Subcutaneous adipose tissue (tissue), 4 donors: ENCODE results near the gene SCGB2B2. TPM values are rescaled to one million over a fixed set of nuclear protein-coding genes. Genes with fewer than 3 reads are reported as not detected.

Source experiments
- total RNA-seq, 4 donors: library from RNA; depleted of rRNA; stranded (reverse); fragments of >200 nt; gene quantifications; one replicate each; pipeline ENCODE4 v1.1.0, GENCODE V29; 2016
- TF ChIP-seq, protein P1 (sequence below): fragments of 450-650 bp; IDR thresholded peaks from one replicate; pipeline ENCODE4 v1.5.1; 2016; ENCODE audit warnings: low read depth, mild to moderate bottlenecking, control low read depth, antibody characterized with exemption, moderate library complexity

Gene SCGB2B2
- total RNA-seq, 4 donors from 2014 or later: 0.17 to 3.2 (median 2.1) TPM

DNA sequence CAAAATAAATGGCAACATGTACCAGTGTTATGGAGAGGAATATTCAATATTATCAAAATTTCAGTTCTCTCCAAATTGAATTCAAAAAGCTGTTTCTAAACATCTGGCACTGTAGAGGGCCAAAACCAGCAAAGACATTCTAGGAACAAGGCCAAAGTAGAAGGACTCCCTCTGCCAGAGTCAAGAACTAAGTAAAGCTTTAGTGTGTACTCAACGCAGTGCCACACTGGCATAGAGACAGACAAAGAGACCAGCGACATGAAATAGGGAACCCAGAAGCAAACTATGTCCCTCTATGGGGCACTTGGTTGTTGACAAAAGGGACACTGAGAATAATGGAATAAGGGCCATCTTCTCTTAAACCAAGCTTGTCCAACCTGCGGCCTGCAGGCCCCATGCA, 15.6 kb downstream of the SCGB2B2 start:
- TF ChIP-seq, protein P1, sequence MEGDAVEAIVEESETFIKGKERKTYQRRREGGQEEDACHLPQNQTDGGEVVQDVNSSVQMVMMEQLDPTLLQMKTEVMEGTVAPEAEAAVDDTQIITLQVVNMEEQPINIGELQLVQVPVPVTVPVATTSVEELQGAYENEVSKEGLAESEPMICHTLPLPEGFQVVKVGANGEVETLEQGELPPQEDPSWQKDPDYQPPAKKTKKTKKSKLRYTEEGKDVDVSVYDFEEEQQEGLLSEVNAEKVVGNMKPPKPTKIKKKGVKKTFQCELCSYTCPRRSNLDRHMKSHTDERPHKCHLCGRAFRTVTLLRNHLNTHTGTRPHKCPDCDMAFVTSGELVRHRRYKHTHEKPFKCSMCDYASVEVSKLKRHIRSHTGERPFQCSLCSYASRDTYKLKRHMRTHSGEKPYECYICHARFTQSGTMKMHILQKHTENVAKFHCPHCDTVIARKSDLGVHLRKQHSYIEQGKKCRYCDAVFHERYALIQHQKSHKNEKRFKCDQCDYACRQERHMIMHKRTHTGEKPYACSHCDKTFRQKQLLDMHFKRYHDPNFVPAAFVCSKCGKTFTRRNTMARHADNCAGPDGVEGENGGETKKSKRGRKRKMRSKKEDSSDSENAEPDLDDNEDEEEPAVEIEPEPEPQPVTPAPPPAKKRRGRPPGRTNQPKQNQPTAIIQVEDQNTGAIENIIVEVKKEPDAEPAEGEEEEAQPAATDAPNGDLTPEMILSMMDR: no peak

DNA sequence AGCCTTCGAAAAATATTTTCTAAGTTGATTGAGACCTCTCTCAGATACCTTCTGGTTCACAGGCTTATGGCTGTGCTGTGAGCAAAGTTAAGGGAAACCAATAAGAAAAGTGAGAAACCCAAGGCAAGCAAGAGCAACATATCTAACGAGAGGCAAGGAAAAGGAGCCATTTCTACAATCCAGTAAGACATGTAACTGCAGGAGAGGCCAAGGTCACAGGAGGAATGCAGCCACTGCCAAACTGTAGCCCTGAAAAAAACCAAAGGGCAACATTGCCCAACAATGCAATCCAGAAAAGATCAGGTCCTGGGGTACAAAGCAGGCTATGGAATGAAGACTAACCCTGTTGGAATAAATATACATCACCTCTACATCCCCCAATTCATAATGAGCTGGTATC, 21.3 kb downstream of the SCGB2B2 start:
- TF ChIP-seq, protein P1: no peak

GRCh38 chr19:34654796-34655195, 22.2 kb downstream of the SCGB2B2 start:
- TF ChIP-seq, protein P1: no peak

GRCh38 chr19:34651747-34652146, 25.2 kb downstream of the SCGB2B2 start:
- TF ChIP-seq, protein P1: no peak

DNA sequence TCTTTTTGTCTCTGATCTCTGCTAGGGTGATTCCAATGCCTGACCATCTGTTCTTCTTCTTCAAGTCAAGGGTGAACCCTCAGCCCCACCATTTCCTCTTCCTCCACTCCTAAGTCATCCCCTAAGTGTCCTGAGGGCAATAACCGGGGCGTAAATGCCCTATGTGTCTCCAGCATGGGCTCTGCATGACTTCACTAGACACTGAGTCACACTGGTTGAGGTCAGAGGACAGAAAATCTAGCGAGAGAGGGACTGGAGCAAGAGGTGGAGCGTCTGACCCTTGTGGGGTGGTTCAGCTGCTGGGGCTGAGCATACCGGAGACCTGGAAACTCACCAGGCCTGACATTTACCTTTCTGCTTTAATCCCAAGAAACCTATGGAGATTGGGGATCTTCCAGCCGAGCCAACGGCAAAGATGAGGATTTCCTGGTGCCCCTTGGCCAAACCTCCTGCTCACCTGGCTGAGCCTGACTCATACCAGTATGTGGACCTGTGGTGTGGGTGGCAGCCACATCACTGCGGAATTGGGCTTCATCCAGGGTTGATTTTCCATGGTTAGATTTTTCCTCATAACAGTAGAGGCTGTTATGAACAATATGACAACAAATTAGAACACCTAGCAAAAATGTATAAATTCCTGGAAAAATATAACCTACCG, 26.9 kb downstream of the SCGB2B2 start:
- TF ChIP-seq, protein P1: no peak

GRCh38 chr19:34645551-34645950, 31.4 kb downstream of the SCGB2B2 start:
- TF ChIP-seq, protein P1: no peak

- TF ChIP-seq, protein P1: no peak
Measured at GRCh38 chr19:34644991-34645461, 31.9 kb downstream of the SCGB2B2 start.
